ENCODE data around the gene NRIP1. TPM values are rescaled to one million over a fixed set of nuclear protein-coding genes. Genes with fewer than 3 reads are reported as not detected.

Gene NRIP1
- total RNA-seq, 2 donors from 2014 or later = 11.9 to 30.9 TPM

DNA sequence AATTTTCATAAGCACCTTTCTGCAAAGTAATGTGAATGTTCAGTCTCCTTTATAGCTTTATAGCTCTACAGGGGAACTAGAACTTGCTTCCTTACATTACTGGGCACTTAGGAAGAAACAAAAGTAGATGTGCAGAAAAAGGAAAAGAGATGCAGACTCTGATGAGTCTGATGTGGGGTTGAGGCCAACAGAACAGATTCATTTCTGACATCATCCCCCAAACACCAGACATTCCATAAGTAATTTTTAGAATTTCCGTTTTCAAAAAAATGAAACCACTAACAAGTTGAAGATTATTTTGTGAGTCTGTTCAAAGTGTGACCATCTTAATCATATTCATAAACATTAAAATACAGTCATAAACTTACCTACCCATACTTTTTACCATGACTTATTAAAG, 96.0 kb downstream of the NRIP1 start:
- H3K4me3 ChIP-seq = no peak overlapping the region
- no peaks in the 10 kb centered on the region for H3K9me3 ChIP-seq
- H3K27me3 ChIP-seq (replicated peaks; ENCODE audit: insufficient read depth) = no peaks in the 10 kb centered on the region
- TF ChIP-seq, protein P1, sequence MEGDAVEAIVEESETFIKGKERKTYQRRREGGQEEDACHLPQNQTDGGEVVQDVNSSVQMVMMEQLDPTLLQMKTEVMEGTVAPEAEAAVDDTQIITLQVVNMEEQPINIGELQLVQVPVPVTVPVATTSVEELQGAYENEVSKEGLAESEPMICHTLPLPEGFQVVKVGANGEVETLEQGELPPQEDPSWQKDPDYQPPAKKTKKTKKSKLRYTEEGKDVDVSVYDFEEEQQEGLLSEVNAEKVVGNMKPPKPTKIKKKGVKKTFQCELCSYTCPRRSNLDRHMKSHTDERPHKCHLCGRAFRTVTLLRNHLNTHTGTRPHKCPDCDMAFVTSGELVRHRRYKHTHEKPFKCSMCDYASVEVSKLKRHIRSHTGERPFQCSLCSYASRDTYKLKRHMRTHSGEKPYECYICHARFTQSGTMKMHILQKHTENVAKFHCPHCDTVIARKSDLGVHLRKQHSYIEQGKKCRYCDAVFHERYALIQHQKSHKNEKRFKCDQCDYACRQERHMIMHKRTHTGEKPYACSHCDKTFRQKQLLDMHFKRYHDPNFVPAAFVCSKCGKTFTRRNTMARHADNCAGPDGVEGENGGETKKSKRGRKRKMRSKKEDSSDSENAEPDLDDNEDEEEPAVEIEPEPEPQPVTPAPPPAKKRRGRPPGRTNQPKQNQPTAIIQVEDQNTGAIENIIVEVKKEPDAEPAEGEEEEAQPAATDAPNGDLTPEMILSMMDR (IDR thresholded peaks at IDR 0.05) = no peak
- ATAC-seq (ENCODE audit: insufficient number of reproducible peaks, low FRiP score, low read depth) (no peak), DNase-seq (ENCODE audit: low spot score) (no peak)
- no peak overlapping the region for H3K27ac ChIP-seq
- H3K4me1 ChIP-seq (ENCODE audit: control insufficient read depth in 1 of 2, low read depth in 2 of 2) = no peaks in the 10 kb centered on the region
- H3K36me3 ChIP-seq = peaks cover 14% of the 10 kb centered on the region

DNA sequence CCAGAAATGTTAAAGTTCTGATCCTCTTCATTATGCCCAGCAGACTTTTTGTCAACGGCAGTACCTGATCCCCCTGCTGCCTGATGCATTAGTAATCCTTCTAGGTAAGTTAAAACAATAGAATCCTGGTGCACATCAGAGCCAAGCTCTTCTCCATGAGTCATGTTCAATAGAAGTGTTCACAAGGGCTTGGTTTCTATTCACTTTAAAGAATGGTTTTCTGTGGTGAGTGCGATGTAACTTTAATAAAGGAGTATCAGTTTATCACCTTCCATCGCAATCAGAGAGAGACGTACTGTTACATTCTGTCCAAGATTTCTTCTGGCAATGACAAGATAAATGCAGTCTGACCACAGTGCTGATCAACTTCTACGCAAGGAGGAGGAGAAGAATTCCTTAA, 96.8 kb downstream of the NRIP1 start:
- H3K27me3 ChIP-seq (replicated peaks; ENCODE audit: insufficient read depth) = no peaks in the 10 kb centered on the region
- ATAC-seq (ENCODE audit: insufficient number of reproducible peaks, low FRiP score, low read depth) (no peak), DNase-seq (ENCODE audit: low spot score) (no peak)
- H3K4me3 ChIP-seq = no peak overlapping the region
- TF ChIP-seq, protein P1 (IDR thresholded peaks at IDR 0.05) = no peak
- no peaks in the 10 kb centered on the region for H3K9me3 ChIP-seq
- H3K27ac ChIP-seq = no peak overlapping the region
- peaks cover 14% of the 10 kb centered on the region for H3K36me3 ChIP-seq
- H3K4me1 ChIP-seq (ENCODE audit: control insufficient read depth in 1 of 2, low read depth in 2 of 2) = no peaks in the 10 kb centered on the region

DNA sequence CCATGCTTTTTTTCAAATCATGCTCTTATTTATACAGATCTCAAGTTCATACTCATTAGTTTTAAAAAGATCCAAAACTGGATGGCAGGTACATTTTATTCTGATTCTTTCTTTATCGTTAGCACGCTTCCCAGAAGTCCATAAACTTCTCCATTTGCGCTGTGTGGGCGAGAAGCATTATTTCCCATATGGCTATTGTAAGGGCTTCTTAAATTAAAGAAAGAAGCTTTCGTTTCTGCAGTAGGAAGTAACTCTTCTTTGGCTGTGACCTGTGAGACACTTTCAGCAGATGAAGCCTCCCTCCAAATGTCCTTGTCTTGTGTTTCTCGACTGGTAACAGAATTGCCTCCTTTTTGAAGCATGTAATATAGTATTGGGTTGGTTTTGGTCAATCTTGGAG, 100.2 kb downstream of the NRIP1 start:
- no peaks in the 10 kb centered on the region for H3K9me3 ChIP-seq
- no peak overlapping the region for H3K27ac ChIP-seq
- ATAC-seq (ENCODE audit: insufficient number of reproducible peaks, low FRiP score, low read depth) (no peak), DNase-seq (ENCODE audit: low spot score) (no peak)
- peaks cover 14% of the 10 kb centered on the region for H3K36me3 ChIP-seq
- H3K4me3 ChIP-seq = no peak overlapping the region
- H3K27me3 ChIP-seq (replicated peaks; ENCODE audit: insufficient read depth) = no peaks in the 10 kb centered on the region
- TF ChIP-seq, protein P1 (IDR thresholded peaks at IDR 0.05) = no peak
- H3K4me1 ChIP-seq (ENCODE audit: control insufficient read depth in 1 of 2, low read depth in 2 of 2) = no peaks in the 10 kb centered on the region

DNA sequence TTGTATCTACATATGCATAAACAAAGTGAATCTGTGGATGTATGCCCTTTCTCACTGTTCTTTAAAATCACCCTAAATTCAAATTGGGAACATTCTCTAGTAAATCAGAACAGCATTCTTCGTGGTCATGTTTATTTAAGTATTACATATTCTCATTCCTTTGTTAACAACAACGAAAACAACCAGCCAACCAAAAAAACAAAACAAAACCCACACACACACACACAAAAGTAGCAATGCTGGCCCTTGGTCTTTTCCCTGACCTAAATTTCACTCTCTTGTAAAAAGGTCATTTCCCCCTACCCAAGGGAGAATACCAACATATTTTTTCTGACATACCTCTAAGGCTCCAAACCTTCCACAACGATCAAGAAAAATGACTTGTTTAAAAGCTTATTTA, 102.6 kb downstream of the NRIP1 start:
- TF ChIP-seq, protein P1 (IDR thresholded peaks at IDR 0.05) = no peak
- Histone ChIP-seq H3K9me3 (no peaks in the 10 kb centered on the region), H3K36me3 (peaks cover 3% of the 10 kb centered on the region), H3K27me3 (replicated peaks; ENCODE audit: insufficient read depth) (no peaks in the 10 kb centered on the region), H3K4me3 (no peak overlapping the region), H3K4me1 (ENCODE audit: control insufficient read depth in 1 of 2, low read depth in 2 of 2) (no peaks in the 10 kb centered on the region), H3K27ac (no peak overlapping the region)
- DNase-seq (ENCODE audit: low spot score) (no peak), ATAC-seq (ENCODE audit: insufficient number of reproducible peaks, low FRiP score, low read depth) (no peak)

DNA sequence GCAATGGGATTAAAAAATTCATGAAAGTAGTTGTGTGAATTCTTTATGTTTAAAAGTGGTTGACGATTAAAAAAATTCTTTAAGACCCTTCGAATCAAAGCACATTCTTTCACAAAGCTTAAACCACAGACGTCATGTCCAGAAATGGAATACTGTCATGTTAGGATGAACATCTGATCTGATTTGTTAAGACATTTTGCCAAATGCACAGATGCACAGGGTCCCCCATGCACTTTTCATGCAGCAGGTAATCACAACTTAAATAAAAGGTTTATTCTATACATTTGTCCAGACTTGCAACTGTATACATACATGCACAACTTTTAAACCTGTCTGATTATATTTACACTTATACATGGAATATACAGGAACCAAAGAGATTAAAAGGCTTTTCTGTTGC, 103.3 kb downstream of the NRIP1 start:
- Histone ChIP-seq H3K4me3 (no peak overlapping the region), H3K4me1 (ENCODE audit: control insufficient read depth in 1 of 2, low read depth in 2 of 2) (no peaks in the 10 kb centered on the region), H3K9me3 (no peaks in the 10 kb centered on the region), H3K27me3 (replicated peaks; ENCODE audit: insufficient read depth) (no peaks in the 10 kb centered on the region), H3K27ac (no peak overlapping the region), H3K36me3 (no peaks in the 10 kb centered on the region)
- no peak for DNase-seq (ENCODE audit: low spot score)
- TF ChIP-seq, protein P1 (IDR thresholded peaks at IDR 0.05) = no peak
- ATAC-seq (ENCODE audit: insufficient number of reproducible peaks, low FRiP score, low read depth) = no peak
